Vagina (tissue), 2 donors: ENCODE measurements around the gene PCDHGC4. TPM values are rescaled to one million over a fixed set of nuclear protein-coding genes. Genes with fewer than 3 reads are reported as not detected.

ENCODE experiments used
- DNase-seq, 2 donors: peaks; one replicate each; pipeline ENCODE4 v3.0.0-alpha.2; 2017; ENCODE audit errors: extremely low spot score in 2 of 2
- H3K27ac ChIP-seq: fragments of 200-600 bp; sonication (generic); one replicate; pipeline ENCODE4 v1.5.1; 2019
- H3K27me3 ChIP-seq: fragments of 200-600 bp; sonication (generic); one replicate; pipeline ENCODE4 v1.5.1; 2019
- H3K36me3 ChIP-seq, 2 donors: fragments of 200-600 bp; sonication (generic); one replicate each; pipeline ENCODE4 v1.5.1; 2017 to 2019
- H3K4me1 ChIP-seq: fragments of 200-600 bp; sonication (generic); one replicate; pipeline ENCODE4 v1.5.1; 2019
- H3K4me3 ChIP-seq, 2 donors: fragments of 200-600 bp; sonication (generic); 1 replicate in 1 of 2; 2 replicates in 1 of 2; pipeline ENCODE4 v1.5.1; 2016 to 2019
- H3K9me3 ChIP-seq: fragments of 200-600 bp; sonication (generic); one replicate; pipeline ENCODE4 v1.5.1; 2019
- CTCF ChIP-seq, 3 experiments: fragments of 450-650 bp in 2 of 3; fragments of 200-600 bp in 1 of 3; sonication (generic) in 1 of 3; IDR thresholded peaks; one replicate each; pipeline ENCODE4 v1.5.1; 2017 to 2019; ENCODE audit warnings: antibody characterized with exemption in 3 of 3, mild to moderate bottlenecking in 2 of 3, moderate library complexity in 2 of 3
- POLR2A ChIP-seq, 2 donors: fragments of 450-650 bp; IDR thresholded peaks; one replicate each; pipeline ENCODE4 v1.6.1; 2017; ENCODE audit warnings: antibody characterized with exemption in 2 of 2, mild to moderate bottlenecking in 2 of 2, moderate library complexity in 2 of 2
- POLR2AphosphoS5 ChIP-seq, 2 donors: sonication (generic); formaldehyde crosslinking; IDR thresholded peaks; one replicate each; pipeline ENCODE4 v1.9.0; 2017; ENCODE audit warnings: antibody characterized with exemption in 2 of 2, mild to moderate bottlenecking in 2 of 2, low read depth in 1 of 2; ENCODE audit not compliant: insufficient read depth in 1 of 2
- intact Hi-C: fragments of 100-400 bp; cut with DNase I; formaldehyde crosslinking; loops from one replicate; pipeline ENCODE4 v1.15.1; 2023
- total RNA-seq: library from RNA; depleted of rRNA; stranded (reverse); fragments of >200 nt; gene quantifications from one replicate; pipeline ENCODE4 v1.2.3, GENCODE V29; 2016

PCDHGC4 gene
- total RNA-seq, 1 donor from 2014 or later: 4.9 TPM

GRCh38 chr5:141484310-141484640, 555 bp upstream of the PCDHGC4 start:
- TF ChIP-seq POLR2A (IDR thresholded peaks at IDR 0.05): no peak
- no peak for TF ChIP-seq POLR2AphosphoS5 (IDR thresholded peaks at IDR 0.05; ENCODE audit: insufficient read depth in 1 of 2, low read depth in 1 of 2)
- TF ChIP-seq CTCF (IDR thresholded peaks at IDR 0.05): no peak
- H3K36me3 ChIP-seq: peaks cover 0 to 12% of the 10 kb centered on the region in 2 donors
- intact Hi-C loops: no loop called here
- H3K4me3 ChIP-seq: peak overlapping the region; percentile 43 to 45
- peak overlapping the region; percentile 63 for H3K27ac ChIP-seq
- peaks cover 79% of the 10 kb centered on the region for H3K4me1 ChIP-seq
- DNase-seq: no peak
- no peaks in the 10 kb centered on the region for H3K27me3 ChIP-seq
- H3K9me3 ChIP-seq: no peaks in the 10 kb centered on the region

- peak overlapping the region; percentile 43 to 45 for H3K4me3 ChIP-seq
- H3K27me3 ChIP-seq: no peaks in the 10 kb centered on the region
- intact Hi-C loops: no loop called here
- H3K36me3 ChIP-seq: peaks cover 0 to 8% of the 10 kb centered on the region in 2 donors
- no peaks in the 10 kb centered on the region for H3K9me3 ChIP-seq
- no peak for TF ChIP-seq CTCF (IDR thresholded peaks at IDR 0.05)
- no peak for TF ChIP-seq POLR2AphosphoS5 (IDR thresholded peaks at IDR 0.05; ENCODE audit: insufficient read depth in 1 of 2, low read depth in 1 of 2)
- TF ChIP-seq POLR2A (IDR thresholded peaks at IDR 0.05): no peak
- no peak for DNase-seq
- H3K27ac ChIP-seq: peak overlapping the region; percentile 63
- peaks cover 73% of the 10 kb centered on the region for H3K4me1 ChIP-seq
These were observed 658 bp downstream of the PCDHGC4 start for GRCh38 chr5:141485321-141486055.

GRCh38 chr5:141486091-141486490, 1.3 kb downstream of the PCDHGC4 start:
- H3K4me1 ChIP-seq: peaks cover 67% of the 10 kb centered on the region
- no peaks in the 10 kb centered on the region for H3K27me3 ChIP-seq
- H3K27ac ChIP-seq: no peak overlapping the region
- H3K9me3 ChIP-seq: no peaks in the 10 kb centered on the region
- H3K36me3 ChIP-seq: peaks cover 0 to 7% of the 10 kb centered on the region in 2 donors
- H3K4me3 ChIP-seq: peak overlapping the region in 1 of 2 donors; percentile 45
- intact Hi-C loops: no loop called here
- DNase-seq: no peak
- TF ChIP-seq POLR2AphosphoS5 (IDR thresholded peaks at IDR 0.05; ENCODE audit: insufficient read depth in 1 of 2, low read depth in 1 of 2) (no peak), CTCF (IDR thresholded peaks at IDR 0.05) (no peak), POLR2A (IDR thresholded peaks at IDR 0.05) (no peak)

GRCh38 chr5:141487131-141487530, 2.3 kb downstream of the PCDHGC4 start:
- Histone ChIP-seq H3K4me1 (peaks cover 65% of the 10 kb centered on the region), H3K9me3 (no peaks in the 10 kb centered on the region), H3K27me3 (no peaks in the 10 kb centered on the region), H3K27ac (no peak overlapping the region), H3K4me3 (no peak overlapping the region), H3K36me3 (peaks cover 0 to 7% of the 10 kb centered on the region in 2 donors)
- intact Hi-C loops: no loop called here
- TF ChIP-seq POLR2A (IDR thresholded peaks at IDR 0.05) (no peak), CTCF (IDR thresholded peaks at IDR 0.05) (no peak), POLR2AphosphoS5 (IDR thresholded peaks at IDR 0.05; ENCODE audit: insufficient read depth in 1 of 2, low read depth in 1 of 2) (no peak)
- DNase-seq: no peak
